HG03442 (cell line): Measurements from ENCODE around the gene KLHL2.

ENCODE experiments used
- ATAC-seq: cut with Tn5 transposase; IDR thresholded peaks from one replicate; pipeline ENCODE4 v1.9.1; 2021; ENCODE audit warnings: mild to moderate bottlenecking, moderate library complexity; ENCODE audit not compliant: unreplicated experiment

Gene KLHL2

DNA sequence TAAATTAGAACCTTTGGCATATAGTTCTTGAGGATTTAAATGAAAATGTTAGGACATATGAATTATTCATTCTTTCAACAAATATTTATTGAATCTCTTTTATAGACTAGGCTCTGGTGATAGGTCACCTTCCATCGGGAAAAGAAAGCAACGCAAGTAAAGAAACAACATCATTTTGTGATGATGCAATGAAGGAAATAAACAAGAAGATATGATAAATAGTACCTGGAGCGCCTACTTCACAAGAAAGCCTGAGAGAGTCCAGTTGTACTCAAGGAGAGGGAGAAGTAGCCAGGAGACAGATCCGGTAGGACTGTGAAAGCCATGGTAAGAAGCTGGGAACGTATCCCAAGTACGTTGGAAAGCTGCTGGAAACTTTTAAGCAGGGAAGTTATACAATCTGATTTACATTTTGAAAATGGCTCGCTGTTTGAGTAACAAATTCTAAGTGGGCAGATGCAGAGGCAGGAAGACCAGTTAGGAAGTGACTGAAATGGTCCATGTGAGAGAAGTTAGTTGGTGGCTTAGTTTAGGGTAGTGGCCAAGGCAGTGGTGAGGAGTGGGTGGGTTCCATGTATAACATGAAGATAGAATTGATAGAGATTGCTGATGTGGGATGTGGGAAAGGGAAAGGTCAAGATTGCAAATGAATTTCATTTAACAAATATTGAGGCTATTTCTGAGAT is 153.8 kb downstream of the KLHL2 start:
- ATAC-seq = no peak

DNA sequence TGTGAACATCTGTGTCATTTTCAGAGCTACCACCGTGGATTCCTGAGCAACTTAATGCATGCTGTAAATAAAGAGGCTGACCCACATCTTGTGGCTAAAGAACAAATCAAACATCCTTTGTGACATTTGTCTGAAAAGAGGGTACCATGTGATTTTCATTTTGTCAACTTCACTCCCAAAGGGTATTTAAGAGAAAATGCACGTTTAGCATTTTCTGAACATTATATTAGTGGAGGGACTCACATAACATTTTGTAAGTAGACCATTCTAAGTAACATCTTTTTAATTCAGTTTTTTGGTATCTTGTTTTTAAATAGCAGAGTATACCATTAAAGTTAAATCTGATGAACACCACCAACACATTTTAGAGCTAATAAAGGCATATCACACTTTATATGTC is 154.4 kb downstream of the KLHL2 start:
- ATAC-seq = no peak

- ATAC-seq = no peak
Observed at GRCh38 chr4:165364452-165365080, 157.2 kb downstream of the KLHL2 start.

DNA sequence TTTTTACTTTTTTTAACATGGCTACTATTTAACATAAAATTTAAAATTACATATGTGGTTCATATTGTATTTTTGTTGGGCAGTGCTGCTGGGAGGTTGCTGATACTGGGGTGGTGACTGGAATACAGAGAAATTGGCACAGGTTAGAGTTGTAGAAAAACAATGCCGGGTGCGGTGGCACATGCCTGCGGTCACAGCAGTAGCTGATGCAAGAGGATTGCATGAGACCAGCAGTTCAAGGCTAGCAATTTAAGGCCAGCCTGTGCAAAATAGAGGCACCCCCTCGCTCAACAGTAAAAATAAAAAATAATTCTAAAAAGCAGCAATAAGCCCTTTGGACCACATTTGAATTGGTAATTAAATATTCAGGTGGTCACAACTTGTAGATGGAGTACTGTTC is 159.7 kb downstream of the KLHL2 start:
- ATAC-seq = no peak

DNA sequence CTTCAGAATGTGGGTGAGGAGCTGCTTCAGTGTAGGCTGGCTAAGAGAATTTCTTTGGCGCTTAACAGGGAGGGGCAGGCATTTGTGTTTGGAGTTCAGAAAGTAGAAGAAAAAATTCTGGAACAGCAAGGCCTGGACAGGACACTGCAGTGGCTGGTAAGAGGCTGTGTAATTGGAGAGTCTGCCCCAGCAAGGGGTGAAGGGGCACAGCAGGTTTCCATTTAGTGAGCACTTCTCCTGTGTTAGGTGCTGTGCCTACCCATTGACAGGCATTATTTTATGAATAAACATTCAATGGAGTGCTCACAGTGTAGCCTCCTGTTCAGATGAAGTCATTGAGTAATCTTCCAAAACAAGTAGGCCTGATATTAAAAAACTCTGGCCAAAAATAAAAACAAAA is 160.8 kb downstream of the KLHL2 start:
- ATAC-seq = no peak

DNA sequence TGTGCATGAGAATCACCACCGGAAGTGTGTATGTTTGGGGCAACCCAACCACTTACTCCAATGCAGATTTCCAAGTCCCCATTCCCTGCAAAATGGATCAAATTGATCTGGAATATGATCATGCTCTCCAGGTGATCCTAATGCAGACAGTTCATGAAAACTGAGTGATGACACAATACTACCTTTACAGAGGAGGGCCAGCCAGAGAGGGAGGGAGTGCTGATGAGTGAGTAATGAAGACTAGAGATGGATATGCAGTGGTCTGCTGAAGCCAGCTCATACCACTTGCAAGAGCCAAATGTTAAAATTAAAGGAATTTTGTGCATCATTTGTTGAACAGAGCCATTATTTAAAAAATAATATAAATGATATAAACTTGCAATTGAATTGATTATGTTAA is 161.2 kb downstream of the KLHL2 start:
- no peak for ATAC-seq

DNA sequence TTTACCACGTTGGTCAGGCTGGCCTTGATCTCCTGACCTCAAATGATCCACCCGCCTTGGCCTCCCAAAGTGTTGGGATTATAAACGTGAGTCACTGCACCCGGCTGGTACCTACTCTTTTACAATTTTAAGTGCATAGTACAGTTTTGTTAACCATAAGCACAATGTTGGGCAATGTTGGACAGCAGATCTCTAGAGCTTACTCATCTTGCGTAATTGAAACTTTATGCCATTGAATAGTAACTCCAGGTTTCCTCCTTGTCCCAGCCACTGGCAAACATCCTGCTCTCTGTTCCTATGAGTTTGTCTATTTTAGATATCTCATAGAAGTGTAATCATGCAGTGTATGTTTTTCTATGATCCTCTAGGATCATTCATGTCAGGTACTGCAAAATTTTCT is 162.2 kb downstream of the KLHL2 start:
- no peak for ATAC-seq

GRCh38 chr4:165370530-165370929 is 163.2 kb downstream of the KLHL2 start:
- ATAC-seq = no peak
